Kidney tubule cell (primary cell): ENCODE results near the gene PRPF6.

Experiments used
- DNase-seq: peaks from one replicate; pipeline ENCODE4 v3.0.0-alpha.2; 2018; ENCODE audit warnings: low spot score

The PRPF6 gene

GRCh38 chr20:64035933-64036345 lies 55.0 kb downstream of the PRPF6 start, which contains the start of gene C20orf204:
TSS of gene C20orf204 (plus strand) at chr20:64036182. CDS start at chr20:64036324, 142 bp downstream.
- no peak for DNase-seq

- DNase-seq: no peak
Measured at GRCh38 chr20:64036346-64037198, 55.6 kb downstream of the PRPF6 start.

- no peak for DNase-seq
Measured at GRCh38 chr20:64037199-64037497, 56.2 kb downstream of the PRPF6 start.

- DNase-seq: no peak
Measured at GRCh38 chr20:64037498-64038213, 56.7 kb downstream of the PRPF6 start.

DNA sequence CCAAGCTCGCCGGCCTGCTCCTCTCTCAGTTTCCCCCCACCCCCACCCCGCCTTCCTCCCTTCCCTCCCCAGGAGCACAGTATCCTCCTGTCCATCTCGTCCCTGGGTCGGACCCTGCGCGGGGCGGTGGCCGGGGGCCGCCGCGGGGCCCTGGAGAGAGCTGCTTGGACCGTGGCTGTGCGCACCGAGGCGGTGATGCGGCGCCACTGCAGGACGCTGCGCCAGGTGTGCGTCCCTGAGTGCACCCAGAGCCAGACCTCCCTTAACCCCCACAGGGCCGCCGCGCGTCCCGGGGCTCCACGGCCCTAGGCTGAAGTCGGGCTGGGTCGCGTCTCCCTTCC lies 57.3 kb downstream of the PRPF6 start:
- no peak for DNase-seq

DNA sequence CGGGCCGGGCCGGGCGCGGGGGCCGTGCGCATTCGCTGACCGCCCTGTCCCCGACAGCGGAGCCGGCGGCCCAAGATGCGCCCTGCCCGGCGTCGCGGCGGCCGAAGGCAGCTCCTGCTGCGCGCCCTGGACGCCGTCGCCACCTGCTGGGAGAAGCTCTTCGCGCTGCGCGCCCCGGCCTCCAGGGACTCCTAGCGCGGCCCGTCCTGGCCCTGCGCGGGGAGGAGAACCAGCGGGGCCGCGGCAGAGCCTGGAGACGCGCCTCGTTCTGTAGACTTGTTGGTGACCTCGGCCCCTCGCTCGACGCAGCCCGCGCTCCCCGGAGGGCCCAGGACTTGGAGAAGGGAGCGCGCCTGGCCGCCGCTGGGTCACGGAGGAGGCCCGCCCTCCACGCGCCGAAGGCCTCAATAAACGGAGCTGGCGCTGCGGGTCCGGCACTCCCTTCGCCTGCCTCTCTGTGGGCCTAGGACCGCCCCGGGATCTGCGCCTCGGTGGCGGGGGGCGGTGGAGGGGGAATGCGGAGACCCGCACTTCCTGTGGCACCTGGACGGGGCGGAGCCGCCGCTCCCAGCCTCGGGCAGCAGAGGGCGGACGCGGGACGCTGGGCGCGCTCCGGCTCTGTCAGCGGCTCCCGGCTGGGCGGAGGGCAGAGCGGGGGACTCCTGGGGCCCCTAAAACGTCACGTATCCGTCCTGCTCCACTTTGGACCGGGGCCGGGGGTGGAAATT lies 57.8 kb downstream of the PRPF6 start:
- peak; percentile 79 for DNase-seq

- no peak for DNase-seq
Measured at GRCh38 chr20:64039293-64040160, 58.6 kb downstream of the PRPF6 start.

DNA sequence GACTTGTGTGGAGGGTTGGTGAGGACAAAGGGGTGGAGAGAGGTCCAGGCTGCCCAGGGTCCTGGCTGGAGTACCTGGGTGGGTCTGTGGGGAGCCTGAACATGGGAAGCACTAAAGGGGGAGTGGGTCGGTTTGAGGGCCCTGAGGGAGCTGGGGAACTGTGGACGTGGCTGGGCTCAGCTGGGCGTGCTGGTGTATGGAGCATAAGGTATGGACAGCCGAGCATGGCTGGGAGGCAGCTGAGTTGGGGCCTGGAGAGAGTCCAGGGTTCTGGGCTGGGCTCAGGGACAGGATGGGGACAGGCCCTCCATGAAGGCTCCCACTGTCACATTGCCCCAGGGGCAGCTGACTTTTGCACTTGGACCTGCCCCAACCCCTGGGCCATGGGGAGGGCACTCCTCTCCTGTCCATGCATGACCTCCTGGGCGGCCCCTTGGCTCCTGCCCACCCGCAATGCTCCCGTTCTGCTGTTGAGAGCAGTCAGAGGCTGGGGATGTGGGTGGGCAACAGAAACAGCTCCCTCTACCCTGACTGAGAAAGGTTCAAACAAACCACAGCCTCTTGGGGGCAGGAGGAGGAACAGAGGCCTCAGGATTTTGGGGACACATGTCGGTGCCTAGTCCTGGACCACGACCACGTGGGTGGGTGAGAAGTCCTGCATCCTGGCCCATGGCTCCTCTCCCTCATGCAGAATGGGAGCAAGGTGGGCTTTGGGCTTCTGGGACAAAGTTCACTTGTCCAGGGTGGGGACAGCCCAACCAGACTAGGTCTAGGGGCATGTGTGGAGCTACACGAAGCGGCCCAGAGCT lies 59.5 kb downstream of the PRPF6 start:
- no peak for DNase-seq

DNA sequence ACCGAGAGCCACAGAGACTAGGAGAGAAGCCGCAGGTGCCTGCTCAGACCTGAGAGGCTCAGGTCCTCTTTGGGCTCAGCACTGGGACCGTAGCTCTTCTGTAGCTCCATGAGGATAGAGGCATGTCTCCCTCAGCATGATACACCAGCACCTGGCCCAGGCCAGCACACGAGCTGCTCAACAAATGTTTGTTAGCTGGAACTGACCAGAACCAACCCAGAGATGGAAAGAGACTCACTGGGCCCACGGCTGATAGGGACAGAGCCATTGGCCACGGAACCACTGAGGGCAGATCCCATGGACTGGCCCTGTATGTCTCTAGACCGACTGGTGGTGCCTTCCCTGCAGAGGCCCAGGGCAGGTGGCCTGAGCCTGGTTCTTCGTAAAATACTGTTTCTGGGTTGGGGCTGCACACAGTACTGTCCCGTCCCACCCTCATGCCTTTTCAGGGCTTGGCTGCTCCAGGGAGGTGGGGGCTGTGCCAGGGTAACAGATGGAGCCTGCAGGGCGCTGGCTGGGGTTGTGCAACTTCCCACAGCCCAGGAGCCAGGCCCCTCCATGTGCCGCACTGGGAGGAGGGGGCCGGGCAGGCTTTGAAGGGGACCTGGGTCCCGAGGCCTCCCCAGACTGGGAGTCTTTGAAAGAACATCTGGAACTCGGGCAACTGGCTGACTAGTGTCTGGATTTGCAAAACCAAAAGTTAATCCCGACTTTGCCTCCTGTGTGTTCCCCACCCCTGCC lies 60.3 kb downstream of the PRPF6 start:
- DNase-seq: no peak

- no peak for DNase-seq
Measured at GRCh38 chr20:64041781-64042053, 60.8 kb downstream of the PRPF6 start.

DNA sequence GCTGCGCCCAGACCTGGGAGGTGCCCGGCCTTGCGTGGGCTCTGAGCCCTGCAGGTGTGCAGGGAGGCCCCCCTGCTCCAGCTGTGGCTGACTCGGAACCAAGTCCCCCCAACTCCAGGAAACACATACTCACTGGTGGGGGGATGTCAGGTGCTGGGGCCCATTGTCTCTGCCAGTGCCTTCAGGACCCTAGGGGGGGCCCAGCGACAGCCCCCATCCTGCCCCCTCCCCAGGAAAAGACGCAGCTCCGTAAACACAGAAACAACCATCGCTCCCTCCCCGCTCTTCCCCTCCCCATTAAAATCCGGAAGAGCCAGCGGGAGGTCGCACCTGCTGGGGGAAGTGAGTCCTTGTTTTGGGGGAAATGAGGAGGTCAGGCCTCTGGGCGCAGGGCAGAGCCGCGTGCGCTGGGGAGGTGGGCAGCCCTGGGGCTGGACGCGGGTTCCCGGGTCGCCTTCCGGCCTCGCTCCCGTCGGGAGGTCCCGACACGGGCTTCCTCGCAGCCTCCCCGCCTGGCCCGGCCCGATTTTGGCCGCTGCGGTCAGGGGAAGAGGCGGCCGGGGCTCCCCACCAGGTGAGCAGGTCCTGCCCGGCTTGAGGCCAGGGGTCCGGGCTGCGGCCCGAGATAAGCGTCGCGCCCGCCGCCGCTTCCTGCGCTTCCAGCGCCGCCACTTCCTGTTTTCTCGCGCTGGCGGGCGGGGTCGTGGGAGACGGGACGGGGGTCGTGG lies 61.3 kb downstream of the PRPF6 start:
- no peak for DNase-seq

DNA sequence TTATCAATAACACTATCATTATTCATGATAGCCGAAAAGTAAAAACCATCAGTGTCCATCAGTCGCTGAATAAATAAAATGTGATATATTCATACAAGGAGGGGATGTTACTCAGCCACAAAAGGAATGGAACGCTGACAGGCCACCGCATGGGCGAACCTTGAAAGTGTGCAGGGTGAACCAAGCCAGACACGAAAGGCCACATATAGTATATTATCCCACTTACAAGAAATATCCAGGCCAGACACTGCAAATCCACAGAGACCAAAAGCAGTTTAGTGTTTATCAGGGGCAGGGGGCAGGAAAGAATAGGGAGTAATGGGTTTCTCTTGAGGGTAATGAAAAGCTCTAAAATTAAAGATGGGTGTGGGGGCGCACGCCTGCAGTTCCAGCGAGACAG lies 62.8 kb downstream of the PRPF6 start:
- DNase-seq: no peak

DNA sequence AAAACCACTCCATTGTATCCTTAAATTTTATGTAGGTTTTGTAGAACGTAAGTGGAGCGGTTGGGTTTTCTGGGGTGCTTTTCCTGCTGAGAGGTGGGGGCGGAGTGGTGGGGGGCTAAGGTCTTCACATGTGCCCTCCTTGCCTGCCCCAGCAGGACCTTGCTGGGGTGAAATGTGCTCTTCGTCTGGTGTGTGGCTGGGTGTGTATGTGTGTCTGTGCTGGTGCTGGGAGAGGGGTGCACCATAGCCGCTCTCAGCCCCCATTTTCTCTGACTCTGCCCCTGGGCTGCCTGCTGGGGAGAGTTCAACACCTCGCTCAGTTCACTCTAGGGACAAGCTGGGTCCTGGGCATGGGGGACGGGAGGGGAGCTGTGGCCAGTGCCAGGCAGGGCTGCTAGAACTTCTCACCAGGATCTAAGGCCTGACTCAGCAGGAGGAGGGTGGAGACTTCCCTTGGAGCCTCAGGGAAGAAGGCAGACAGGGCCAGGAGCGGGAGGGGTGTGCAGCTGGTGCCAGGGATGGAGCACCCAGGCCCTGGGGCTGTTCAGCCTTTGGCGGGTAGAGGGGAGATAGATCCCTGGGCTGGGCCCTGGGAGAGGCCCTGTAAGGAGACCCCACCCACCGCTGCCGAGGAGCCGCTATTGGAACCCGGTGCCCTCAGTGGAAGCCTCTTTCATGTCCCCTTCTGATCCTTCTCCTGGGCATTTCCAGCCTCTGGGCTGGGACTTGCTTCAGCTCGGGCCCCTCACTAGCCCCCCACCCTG lies 63.7 kb downstream of the PRPF6 start:
- DNase-seq: peak; percentile 54

DNA sequence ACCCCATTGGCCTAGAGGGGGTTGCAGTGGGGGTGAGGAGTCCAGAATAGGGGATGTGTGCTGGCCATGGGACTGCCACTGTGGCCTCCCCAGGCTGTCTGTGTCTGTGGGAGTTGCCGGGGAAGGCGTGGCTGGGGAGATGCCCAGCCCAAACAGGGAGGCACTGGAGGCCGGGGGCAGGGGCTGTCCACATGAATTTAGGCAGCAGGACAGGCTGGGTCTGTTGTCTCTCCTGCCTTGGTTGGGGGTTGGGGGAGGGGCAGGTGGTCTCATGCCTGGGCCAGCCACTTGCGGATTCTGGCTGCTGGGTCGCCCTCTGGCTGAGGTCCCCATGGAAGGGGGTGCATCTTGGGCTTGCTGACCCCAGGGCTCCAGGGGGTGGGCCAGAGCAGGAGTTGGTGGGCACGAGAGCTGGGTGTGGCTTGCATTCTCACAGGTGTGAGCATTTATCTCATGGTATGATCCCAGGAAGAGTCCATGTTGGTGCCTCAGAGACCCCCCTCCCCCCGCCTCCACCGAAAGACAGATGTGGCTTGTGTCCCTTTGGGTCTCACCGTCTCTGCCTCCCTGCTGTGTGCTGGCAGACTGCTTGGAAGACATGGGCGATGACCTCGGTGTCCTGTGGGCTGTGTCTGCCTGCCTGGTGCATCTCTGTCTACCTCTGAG lies 64.5 kb downstream of the PRPF6 start:
- no peak for DNase-seq

DNA sequence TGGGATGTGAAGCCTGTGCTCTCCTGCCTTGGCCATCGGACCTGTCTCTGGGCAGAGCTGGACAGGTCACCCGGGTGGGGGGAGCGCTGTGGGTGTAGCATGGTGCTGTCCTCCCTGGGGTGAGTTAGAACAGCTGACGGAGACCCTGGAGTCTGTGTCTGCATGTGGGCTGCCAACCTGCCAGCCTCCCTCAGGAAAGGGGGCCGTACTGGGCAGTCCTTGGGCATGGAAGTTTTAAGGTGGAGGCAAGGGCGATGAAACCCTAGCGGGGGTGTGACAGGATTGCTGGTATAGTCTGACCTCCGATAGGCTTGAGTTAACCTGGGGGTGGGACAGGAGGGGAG lies 66.1 kb downstream of the PRPF6 start:
- DNase-seq: no peak

DNA sequence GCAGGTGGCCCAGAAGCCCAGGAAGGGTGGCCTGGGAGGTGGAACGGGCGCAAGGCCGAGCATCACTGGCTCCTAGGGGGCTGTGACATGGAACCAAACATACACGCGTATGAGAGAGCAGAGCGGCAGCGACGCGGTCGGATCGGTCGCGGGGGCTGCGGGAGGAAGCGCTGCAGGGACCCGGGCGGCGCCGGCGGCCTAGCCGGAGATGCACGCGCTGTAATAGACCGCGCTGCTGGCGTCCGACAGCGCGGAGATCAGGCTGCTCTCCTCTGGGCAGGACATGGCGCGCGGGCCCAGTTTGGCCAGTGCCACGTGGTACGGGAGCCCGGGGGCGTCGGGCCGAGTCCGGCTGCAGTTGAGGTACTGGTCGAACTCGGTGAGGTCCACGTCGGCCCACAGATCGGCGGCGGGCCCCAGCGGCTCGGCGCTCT lies 67.1 kb downstream of the PRPF6 start:
- no peak for DNase-seq

GRCh38 chr20:64048402-64049044 lies 67.6 kb downstream of the PRPF6 start:
- DNase-seq: no peak
